Measurements from ENCODE around the gene USH2A.

GRCh38 chr1:215635827-215636226, 787.4 kb downstream of the USH2A start:
- no peak for TF ChIP-seq CTCF (IDR thresholded peaks at IDR 0.05)
- TF ChIP-seq POLR2A (IDR thresholded peaks at IDR 0.05), result no peak

Data from tibial nerve (tissue), 3 donors.